K562 (cell line): Measurements from ENCODE around the gene SETD1B. TPM values are rescaled to one million over a fixed set of nuclear protein-coding genes. Genes with fewer than 3 reads are reported as not detected.

Experiments used
- ATAC-seq: fragments of 200-7000 bp; cut with Tn5 transposase; 3 replicates; pipeline ENCODE4 v1.9.1; 2020; ENCODE audit warnings: moderate library complexity
- BruUV-seq: library from RNA; stranded (reverse); fragments of 400-500 nt; replicated peaks from 2 replicates; lab custom pipeline; 2021; lab: Mats Ljungman, UMichigan
- CTCF ChIA-PET: fragments of 300-600 bp; formaldehyde crosslinking; extraction: SDS; loops from one replicate; lab custom pipeline; 2021; ENCODE audit warnings: low intra/inter-chr PET ratio; lab: Yijun Ruan, JAX
- POLR2A ChIA-PET: fragments of 300-600, 350-650 bp; sonication (Branson Sonifier 250); formaldehyde crosslinking; extraction: SDS; loops from one replicate; lab custom pipeline; 2021; ENCODE audit warnings: antibody characterized with exemption, inconsistent platforms; lab: Yijun Ruan, JAX
- DNase-seq, 4 experiments: peaks; one replicate each; pipeline versions ENCODE4 v3.0.0 to v3.0.0-alpha.2; 2011 to 2018; ENCODE audit warnings: low spot score in 3 of 4, mixed read lengths in 3 of 4; ENCODE audit errors: extremely low read depth in 1 of 4
- FAIRE-seq: peaks from 2 replicates; lab custom pipeline; 2011; peaks lifted over from hg19 to GRCh38; lab: Jason Lieb, UNC
- H2AFZ ChIP-seq: 2 replicates; pipeline ENCODE4 v1.6.0; 2011; ENCODE audit warnings: low read depth, low read length, control low read depth, inconsistent platforms
- H3K27ac ChIP-seq: fragments of 200-600 bp; 3 replicates; pipeline ENCODE4 v1.8.0; 2011; ENCODE audit warnings: low read depth, mild to moderate bottlenecking, control low read depth, inconsistent platforms, low read length, moderate library complexity, mixed read lengths; ENCODE audit errors: extremely low read depth
- H3K27me3 ChIP-seq, 2 experiments: fragments of 300-600 bp in 1 of 2; 2 replicates in 1 of 2; 3 replicates in 1 of 2; pipeline versions ENCODE4 v1.6.0 to v1.8.0; 2011; ENCODE audit warnings: inconsistent platforms in 2 of 2, low read length in 2 of 2, mild to moderate bottlenecking in 1 of 2, mixed read lengths in 1 of 2, moderate library complexity in 1 of 2; ENCODE audit not compliant: control insufficient read depth in 2 of 2, insufficient read depth in 2 of 2
- H3K36me3 ChIP-seq: fragments of 300-600 bp; 3 replicates; pipeline ENCODE4 v1.8.0; 2011; ENCODE audit warnings: mild to moderate bottlenecking, low read length, inconsistent platforms; ENCODE audit not compliant: control insufficient read depth, insufficient read depth
- H3K4me1 ChIP-seq, 2 experiments: fragments of 200-600 bp in 1 of 2; replicated peaks in 1 of 2; 2 replicates in 1 of 2; 3 replicates in 1 of 2; pipeline versions ENCODE4 v1.5.1 to v1.8.0; 2011; ENCODE audit warnings: inconsistent platforms in 2 of 2, low read length in 2 of 2, mild to moderate bottlenecking in 1 of 2, mixed read lengths in 1 of 2, moderate library complexity in 1 of 2; ENCODE audit not compliant: control insufficient read depth in 2 of 2, insufficient read depth in 2 of 2
- H3K4me2 ChIP-seq: 2 replicates; pipeline ENCODE4 v1.6.1; 2011; ENCODE audit warnings: low read length, control low read depth, inconsistent platforms, mixed read lengths; ENCODE audit not compliant: insufficient read depth
- H3K4me3 ChIP-seq: fragments of 200-600 bp; sonication (generic), shearing (Covaris generic); 2 replicates; pipeline ENCODE4 v1.5.1; 2016; ENCODE audit warnings: control low read depth, inconsistent platforms
- H3K79me2 ChIP-seq: fragments of 200-600 bp; 3 replicates; pipeline ENCODE4 v1.8.0; 2011; ENCODE audit warnings: low read length, inconsistent platforms; ENCODE audit not compliant: control insufficient read depth, insufficient read depth
- H3K9ac ChIP-seq, 2 experiments: 2 replicates each; pipeline versions ENCODE4 v1.6.0 to v1.6.1; 2011; ENCODE audit warnings: low read depth in 2 of 2, low read length in 2 of 2, control low read depth in 1 of 2, inconsistent platforms in 1 of 2, mild to moderate bottlenecking in 1 of 2, mixed read lengths in 1 of 2; ENCODE audit not compliant: insufficient read depth in 1 of 2
- H3K9me1 ChIP-seq: one replicate; pipeline ENCODE4 v1.6.0; 2011; ENCODE audit warnings: inconsistent platforms, mild to moderate bottlenecking, low read length, moderate library complexity; ENCODE audit not compliant: control insufficient read depth, insufficient read depth
- H3K9me3 ChIP-seq: replicated peaks from 2 replicates; pipeline ENCODE4 v1.5.1; 2011; ENCODE audit warnings: low read depth, low read length, inconsistent platforms; ENCODE audit not compliant: control insufficient read depth, insufficient read depth
- H4K20me1 ChIP-seq: replicated peaks from 2 replicates; pipeline ENCODE4 v1.6.1; 2011; ENCODE audit warnings: low read length, inconsistent platforms, mixed read lengths; ENCODE audit not compliant: control insufficient read depth, insufficient read depth
- E2F3 ChIP-seq: fragments of 250-450 bp; sonication (Bioruptor Pico); IDR thresholded peaks from 2 replicates; pipeline ENCODE4 v1.4.0; 2020; ENCODE audit warnings: mild to moderate bottlenecking
- E2F5 ChIP-seq: sonication (generic); formaldehyde crosslinking; IDR thresholded peaks from 2 replicates; pipeline ENCODE4 v1.8.0; 2022; ENCODE audit warnings: mild to moderate bottlenecking, missing genetic modification reagents
- ELF4 ChIP-seq: fragments of 450-650 bp; formaldehyde crosslinking; IDR thresholded peaks from 2 replicates; pipeline ENCODE4 v1.4.0; 2022; ENCODE audit warnings: missing genetic modification characterization
- MAFF ChIP-seq: IDR thresholded peaks from 2 replicates; pipeline ENCODE4 v1.6.1; 2012; ENCODE audit warnings: low read length, improper control_type of control experiment
- PCBP1 ChIP-seq: fragments of 200-400 bp; formaldehyde crosslinking; IDR thresholded peaks from 2 replicates; pipeline ENCODE4 v1.6.1; 2018; ENCODE audit warnings: mild to moderate bottlenecking, low read depth, low read length; ENCODE audit not compliant: poor library complexity, severe bottlenecking
- PTBP1 ChIP-seq: fragments of 200-400 bp; formaldehyde crosslinking; IDR thresholded peaks from 2 replicates; pipeline ENCODE4 v1.6.1; 2017; ENCODE audit warnings: low read depth, low read length
- RUNX1 ChIP-seq: sonication (generic); IDR thresholded peaks from 2 replicates; pipeline ENCODE4 v1.6.1; 2016; ENCODE audit warnings: antibody characterized with exemption, low read depth
- TAF1 ChIP-seq: IDR thresholded peaks from 2 replicates; pipeline ENCODE4 v1.6.1; 2011; ENCODE audit warnings: mild to moderate bottlenecking, low read length, moderate library complexity; ENCODE audit not compliant: insufficient read depth, control insufficient read depth, severe bottlenecking; ENCODE audit errors: extremely low read depth
- ZNF23 ChIP-seq: fragments of 250-450 bp; sonication (Bioruptor Pico); IDR thresholded peaks from 2 replicates; pipeline ENCODE4 v1.4.0; 2020; ENCODE audit warnings: mild to moderate bottlenecking
- ZNF408 ChIP-seq: fragments of 250-450 bp; sonication (Bioruptor Pico); IDR thresholded peaks from 2 replicates; pipeline ENCODE4 v1.4.0; 2020; ENCODE audit warnings: low read depth, mild to moderate bottlenecking, moderate library complexity
- ZNF644 ChIP-seq: fragments of 200-800 bp; sonication (Bioruptor generic); IDR thresholded peaks from 2 replicates; pipeline ENCODE4 v1.6.1; 2016; ENCODE audit warnings: low read depth, missing genetic modification characterization, missing compliant biosample characterization
- WGBS: fragments of 100-300 bp; shearing (Covaris generic); methylation state at CpG from one replicate; pipeline ENCODE4 v1.1.6; 2016; ENCODE audit warnings: low coverage, mixed read lengths; ENCODE audit not compliant: insufficient coverage; ENCODE audit errors: missing lambda C conversion rate; 5-methylcytosine and 5-hydroxymethylcytosine counted together
- in situ Hi-C: fragments of 300-500 bp; cut with MboI; formaldehyde crosslinking; loops from 4 replicates; pipeline ENCODE4 v1.15.0; 2018; ENCODE audit warnings: inconsistent platforms, mixed read lengths
- intact Hi-C: fragments of 100-400 bp; cut with micrococcal nuclease; formaldehyde crosslinking; loops from 2 replicates; pipeline ENCODE4 v1.14.2; 2022
- polyA plus RNA-seq, 8 experiments: library from polyadenylated mRNA; depleted of rRNA in 4 of 8; stranded (reverse) in 5 of 8; unstranded in 3 of 8; fragments of >200 nt; fragmentation: Nextera tagmentation in 2 of 8; fragmentation: Illumina TruSeq in 1 of 8; extraction: Ambion mirVana in 2 of 8; extraction: Trizol in 1 of 8; gene quantifications; 2 replicates each; pipeline versions ENCODE4 v1.2.1 to v1.2.3, GENCODE V29; 2011 to 2014; ENCODE audit warnings: inconsistent platforms in 1 of 8, missing spikeins in 1 of 8
- total RNA-seq, 7 experiments: library from RNA; depleted of rRNA in 6 of 7; stranded (reverse); fragments of >200 nt in 6 of 7; fragmentation: Illumina TruSeq in 2 of 7; extraction: Trizol in 2 of 7; gene quantifications; 2 replicates each; pipeline versions ENCODE4 v1.2.1 to v1.2.3, GENCODE V29; 2011 to 2021; ENCODE audit warnings: low replicate concordance in 1 of 7
- TF ChIP-seq, protein P1 (sequence below): sonication (generic); formaldehyde crosslinking; IDR thresholded peaks from 2 replicates; pipeline ENCODE4 v1.8.1; 2023; ENCODE audit warnings: mild to moderate bottlenecking, missing genetic modification reagents
- TF ChIP-seq, protein P2 (sequence below): fragments of 450-650 bp; formaldehyde crosslinking; IDR thresholded peaks from 2 replicates; pipeline ENCODE4 v1.4.0; 2022; ENCODE audit warnings: missing genetic modification characterization
- TF ChIP-seq, protein P3 (sequence below): fragments of 450-650 bp; IDR thresholded peaks from 2 replicates; pipeline ENCODE4 v1.6.1; 2014; ENCODE audit warnings: low read depth, mild to moderate bottlenecking, moderate library complexity, borderline replicate concordance
- TF ChIP-seq, protein P4 (sequence below): fragments of 450-650 bp; IDR thresholded peaks from 2 replicates; pipeline ENCODE4 v1.6.1; 2017; ENCODE audit warnings: mild to moderate bottlenecking, moderate library complexity

The SETD1B gene
- total and polyA plus RNA-seq, 9 of the 15 experiments (the other 6 are each of a cell fraction or from before 2014, with no cell fraction given), result 0.48 to 26.6 (median 2.3) TPM

DNA sequence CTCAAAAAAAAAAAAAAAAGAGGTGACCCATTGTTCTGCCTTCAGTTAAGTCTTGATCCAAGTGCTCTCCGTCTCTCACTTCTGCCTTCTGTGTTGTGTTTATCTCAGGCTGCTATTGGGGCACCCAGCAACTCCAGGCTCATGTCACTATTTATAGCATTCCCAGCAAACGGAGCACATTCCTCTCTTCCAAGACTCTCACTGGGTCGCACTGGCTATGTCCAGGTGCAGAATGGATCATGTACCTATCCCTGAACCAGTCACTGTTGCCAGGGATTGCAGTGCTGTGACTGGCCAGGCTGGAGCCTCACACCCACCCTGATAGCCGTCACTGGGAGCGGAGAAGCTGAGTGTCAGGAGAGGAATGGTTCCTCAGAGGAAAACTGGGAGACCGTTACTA lies 41.5 kb upstream of the SETD1B start:
- H2AFZ ChIP-seq, result no peak overlapping the region
- peaks cover 16% of the 10 kb centered on the region; the same call in 2 of the 3 replicates for H3K36me3 ChIP-seq
- intact Hi-C loops, result no loop called here
- H4K20me1 ChIP-seq, result no peaks in the 10 kb centered on the region
- no peaks in the 10 kb centered on the region for H3K27me3 ChIP-seq
- ChIA-PET POLR2A (interaction anchor here (3.7 kb wide), 1 partner anchor 50 kb away, joined by 10 read pairs; the partner anchor contains the start of gene TMEM120B), CTCF (no interaction called here)
- H3K4me1 ChIP-seq, result peaks cover 4 to 18% of the 10 kb centered on the region in 2 experiments; a peak in 3 of 5 replicates
- no peak overlapping the region for H3K27ac ChIP-seq
- FAIRE-seq (no peak), ATAC-seq (no peak), DNase-seq (no peak)
- no peak overlapping the region for H3K9ac ChIP-seq
- no peaks in the 10 kb centered on the region for H3K79me2 ChIP-seq
- H3K9me1 ChIP-seq, result no peaks in the 10 kb centered on the region
- H3K4me3 ChIP-seq, result no peak overlapping the region
- H3K9me3 ChIP-seq, result no peaks in the 10 kb centered on the region
- H3K4me2 ChIP-seq, result no peak overlapping the region
- BruUV-seq, result no TSS peak
- WGBS, result 80% methylated on average over 6 of the region's 6 CpGs
- in situ Hi-C loops, result no loop called here
- TF ChIP-seq RUNX1 (no peak), ZNF23 (CRISPR knock-in tag) (no peak), E2F3 (CRISPR knock-in tag) (no peak), PTBP1 (no peak), ZNF408 (no peak), ELF4 (CRISPR knock-in tag) (no peak), MAFF (no peak), E2F5 (CRISPR knock-in tag) (no peak), PCBP1 (no peak), TAF1 (no peak), ZNF644 (tag) (no peak)
- TF ChIP-seq, protein P1, sequence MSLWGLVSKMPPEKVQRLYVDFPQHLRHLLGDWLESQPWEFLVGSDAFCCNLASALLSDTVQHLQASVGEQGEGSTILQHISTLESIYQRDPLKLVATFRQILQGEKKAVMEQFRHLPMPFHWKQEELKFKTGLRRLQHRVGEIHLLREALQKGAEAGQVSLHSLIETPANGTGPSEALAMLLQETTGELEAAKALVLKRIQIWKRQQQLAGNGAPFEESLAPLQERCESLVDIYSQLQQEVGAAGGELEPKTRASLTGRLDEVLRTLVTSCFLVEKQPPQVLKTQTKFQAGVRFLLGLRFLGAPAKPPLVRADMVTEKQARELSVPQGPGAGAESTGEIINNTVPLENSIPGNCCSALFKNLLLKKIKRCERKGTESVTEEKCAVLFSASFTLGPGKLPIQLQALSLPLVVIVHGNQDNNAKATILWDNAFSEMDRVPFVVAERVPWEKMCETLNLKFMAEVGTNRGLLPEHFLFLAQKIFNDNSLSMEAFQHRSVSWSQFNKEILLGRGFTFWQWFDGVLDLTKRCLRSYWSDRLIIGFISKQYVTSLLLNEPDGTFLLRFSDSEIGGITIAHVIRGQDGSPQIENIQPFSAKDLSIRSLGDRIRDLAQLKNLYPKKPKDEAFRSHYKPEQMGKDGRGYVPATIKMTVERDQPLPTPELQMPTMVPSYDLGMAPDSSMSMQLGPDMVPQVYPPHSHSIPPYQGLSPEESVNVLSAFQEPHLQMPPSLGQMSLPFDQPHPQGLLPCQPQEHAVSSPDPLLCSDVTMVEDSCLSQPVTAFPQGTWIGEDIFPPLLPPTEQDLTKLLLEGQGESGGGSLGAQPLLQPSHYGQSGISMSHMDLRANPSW, result no peak
- TF ChIP-seq, protein P2, sequence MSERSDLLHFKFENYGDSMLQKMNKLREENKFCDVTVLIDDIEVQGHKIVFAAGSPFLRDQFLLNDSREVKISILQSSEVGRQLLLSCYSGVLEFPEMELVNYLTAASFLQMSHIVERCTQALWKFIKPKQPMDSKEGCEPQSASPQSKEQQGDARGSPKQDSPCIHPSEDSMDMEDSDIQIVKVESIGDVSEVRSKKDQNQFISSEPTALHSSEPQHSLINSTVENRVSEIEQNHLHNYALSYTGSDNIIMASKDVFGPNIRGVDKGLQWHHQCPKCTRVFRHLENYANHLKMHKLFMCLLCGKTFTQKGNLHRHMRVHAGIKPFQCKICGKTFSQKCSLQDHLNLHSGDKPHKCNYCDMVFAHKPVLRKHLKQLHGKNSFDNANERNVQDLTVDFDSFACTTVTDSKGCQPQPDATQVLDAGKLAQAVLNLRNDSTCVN (CRISPR knock-in tag), result no peak
- TF ChIP-seq, protein P3, sequence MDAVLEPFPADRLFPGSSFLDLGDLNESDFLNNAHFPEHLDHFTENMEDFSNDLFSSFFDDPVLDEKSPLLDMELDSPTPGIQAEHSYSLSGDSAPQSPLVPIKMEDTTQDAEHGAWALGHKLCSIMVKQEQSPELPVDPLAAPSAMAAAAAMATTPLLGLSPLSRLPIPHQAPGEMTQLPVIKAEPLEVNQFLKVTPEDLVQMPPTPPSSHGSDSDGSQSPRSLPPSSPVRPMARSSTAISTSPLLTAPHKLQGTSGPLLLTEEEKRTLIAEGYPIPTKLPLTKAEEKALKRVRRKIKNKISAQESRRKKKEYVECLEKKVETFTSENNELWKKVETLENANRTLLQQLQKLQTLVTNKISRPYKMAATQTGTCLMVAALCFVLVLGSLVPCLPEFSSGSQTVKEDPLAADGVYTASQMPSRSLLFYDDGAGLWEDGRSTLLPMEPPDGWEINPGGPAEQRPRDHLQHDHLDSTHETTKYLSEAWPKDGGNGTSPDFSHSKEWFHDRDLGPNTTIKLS, result no peak
- TF ChIP-seq, protein P4, sequence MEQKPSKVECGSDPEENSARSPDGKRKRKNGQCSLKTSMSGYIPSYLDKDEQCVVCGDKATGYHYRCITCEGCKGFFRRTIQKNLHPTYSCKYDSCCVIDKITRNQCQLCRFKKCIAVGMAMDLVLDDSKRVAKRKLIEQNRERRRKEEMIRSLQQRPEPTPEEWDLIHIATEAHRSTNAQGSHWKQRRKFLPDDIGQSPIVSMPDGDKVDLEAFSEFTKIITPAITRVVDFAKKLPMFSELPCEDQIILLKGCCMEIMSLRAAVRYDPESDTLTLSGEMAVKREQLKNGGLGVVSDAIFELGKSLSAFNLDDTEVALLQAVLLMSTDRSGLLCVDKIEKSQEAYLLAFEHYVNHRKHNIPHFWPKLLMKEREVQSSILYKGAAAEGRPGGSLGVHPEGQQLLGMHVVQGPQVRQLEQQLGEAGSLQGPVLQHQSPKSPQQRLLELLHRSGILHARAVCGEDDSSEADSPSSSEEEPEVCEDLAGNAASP, result no peak
